Upper lobe of left lung (tissue), 6 donors: ENCODE measurements around the gene PIGQ. TPM values are rescaled to one million over a fixed set of nuclear protein-coding genes. Genes with fewer than 3 reads are reported as not detected.

Source experiments
- ATAC-seq, 2 donors: fragments of 200-7000 bp; cut with Tn5 transposase; one replicate each; pipeline ENCODE4 v1.9.1; 2022; ENCODE audit warnings: mild to moderate bottlenecking in 2 of 2, moderate library complexity in 2 of 2; ENCODE audit not compliant: low FRiP score in 2 of 2
- DNase-seq, 2 donors: peaks; one replicate each; pipeline ENCODE4 v3.0.0-alpha.2; 2019 to 2020
- H3K27ac ChIP-seq, 4 donors: fragments of 200-600 bp; sonication (generic); one replicate each; pipeline ENCODE4 v1.5.1; 2016 to 2019
- H3K27me3 ChIP-seq, 4 donors: fragments of 200-600 bp; sonication (generic); one replicate each; pipeline ENCODE4 v1.5.1; 2017 to 2019
- H3K36me3 ChIP-seq, 4 donors: fragments of 200-600 bp; sonication (generic); one replicate each; pipeline ENCODE4 v1.5.1; 2016 to 2019
- H3K4me1 ChIP-seq, 4 donors: fragments of 200-600 bp; sonication (generic); one replicate each; pipeline ENCODE4 v1.5.1; 2018 to 2019
- H3K4me3 ChIP-seq, 4 donors: fragments of 200-600 bp; sonication (generic); one replicate each; pipeline ENCODE4 v1.5.1; 2017 to 2019; ENCODE audit warnings: mild to moderate bottlenecking in 2 of 4, moderate library complexity in 1 of 4
- H3K9me3 ChIP-seq, 4 donors: fragments of 200-600 bp; sonication (generic); one replicate each; pipeline ENCODE4 v1.5.1; 2018 to 2019
- EP300 ChIP-seq, 4 donors: sonication (generic); formaldehyde crosslinking; IDR thresholded peaks; one replicate each; pipeline ENCODE4 v1.5.1; 2017; ENCODE audit warnings: antibody characterized with exemption in 4 of 4, control low read depth in 2 of 4
- POLR2A ChIP-seq, 4 donors: fragments of 450-650 bp; IDR thresholded peaks; one replicate each; pipeline ENCODE4 v1.5.1; 2016 to 2017; ENCODE audit warnings: antibody characterized with exemption in 4 of 4, mild to moderate bottlenecking in 2 of 4
- POLR2AphosphoS5 ChIP-seq, 2 donors: sonication (generic); formaldehyde crosslinking; IDR thresholded peaks; one replicate each; pipeline ENCODE4 v1.5.1; 2017; ENCODE audit warnings: antibody characterized with exemption in 2 of 2
- WGBS, 2 donors: methylation state at CpG; one replicate each; pipeline ENCODE4 v1.1.5; 2017 to 2018; 5-methylcytosine and 5-hydroxymethylcytosine counted together
- total RNA-seq, 6 donors: library from RNA; depleted of rRNA in 4 of 6; stranded (reverse); fragments of >200 nt in 4 of 6; gene quantifications; one replicate each; pipeline versions ENCODE4 v1.1.0 to v1.2.1, GENCODE V29; 2016 to 2021
- TF ChIP-seq, protein P1 (sequence below), 6 experiments: fragments of 450-650 bp in 4 of 6; fragments of 200-600 bp in 2 of 6; sonication (generic) in 2 of 6; IDR thresholded peaks; one replicate each; pipeline ENCODE4 v1.5.1; 2016 to 2019; ENCODE audit warnings: antibody characterized with exemption in 6 of 6
- donor health status: DM: no; HTN: no; CAD: no; lungs with moderate emphysema.
- donor health status: DM: no; HTN: yes; CAD: no; lungs with severe emphysema.

The PIGQ gene
- total RNA-seq, 6 donors from 2014 or later: 42.7 to 153 (median 79.6) TPM

DNA sequence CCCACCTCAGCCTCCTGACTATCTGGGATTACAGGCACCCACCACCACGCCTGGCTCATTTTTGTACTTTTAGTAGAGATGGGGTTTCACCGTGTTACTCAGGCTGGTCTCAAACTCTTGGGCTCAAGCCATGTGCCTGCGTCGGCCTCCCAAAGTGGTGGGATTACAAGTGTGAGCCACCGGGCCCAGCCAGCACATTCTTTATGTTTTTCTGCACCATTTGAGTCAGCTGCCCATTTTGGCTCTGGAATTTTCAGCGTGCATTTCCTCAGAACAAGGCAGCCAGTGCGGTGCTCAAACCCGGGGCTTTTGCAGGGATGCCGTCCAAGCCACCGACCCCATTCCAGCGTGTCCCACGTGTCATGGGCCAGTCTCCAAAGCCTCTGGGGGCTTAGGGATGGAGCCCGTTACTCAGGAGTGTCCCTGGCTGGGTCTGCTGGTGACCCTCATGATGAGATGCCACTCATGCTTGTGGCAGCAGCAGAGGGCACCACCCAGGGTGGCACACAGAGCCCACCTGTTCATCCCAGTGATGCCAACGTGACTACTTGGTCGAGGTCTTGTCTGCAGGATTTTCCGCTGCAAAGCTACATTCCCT lies 16.4 kb downstream of the PIGQ start:
- Histone ChIP-seq H3K27me3 (no peaks in the 10 kb centered on the region), H3K4me1 (peaks cover 18 to 32% (median 27%) of the 10 kb centered on the region in 4 donors), H3K36me3 (peaks cover 0 to 10% (median 3%) of the 10 kb centered on the region in 4 donors), H3K27ac (no peak overlapping the region), H3K9me3 (no peaks in the 10 kb centered on the region), H3K4me3 (no peak overlapping the region)
- ATAC-seq (no peak), DNase-seq (no peak)
- WGBS, 2 donors: 48 to 51% methylated on average over 9 to 16 of the region's 16 CpGs
- no peak for TF ChIP-seq EP300 (IDR thresholded peaks at IDR 0.05)
- TF ChIP-seq, protein P1, sequence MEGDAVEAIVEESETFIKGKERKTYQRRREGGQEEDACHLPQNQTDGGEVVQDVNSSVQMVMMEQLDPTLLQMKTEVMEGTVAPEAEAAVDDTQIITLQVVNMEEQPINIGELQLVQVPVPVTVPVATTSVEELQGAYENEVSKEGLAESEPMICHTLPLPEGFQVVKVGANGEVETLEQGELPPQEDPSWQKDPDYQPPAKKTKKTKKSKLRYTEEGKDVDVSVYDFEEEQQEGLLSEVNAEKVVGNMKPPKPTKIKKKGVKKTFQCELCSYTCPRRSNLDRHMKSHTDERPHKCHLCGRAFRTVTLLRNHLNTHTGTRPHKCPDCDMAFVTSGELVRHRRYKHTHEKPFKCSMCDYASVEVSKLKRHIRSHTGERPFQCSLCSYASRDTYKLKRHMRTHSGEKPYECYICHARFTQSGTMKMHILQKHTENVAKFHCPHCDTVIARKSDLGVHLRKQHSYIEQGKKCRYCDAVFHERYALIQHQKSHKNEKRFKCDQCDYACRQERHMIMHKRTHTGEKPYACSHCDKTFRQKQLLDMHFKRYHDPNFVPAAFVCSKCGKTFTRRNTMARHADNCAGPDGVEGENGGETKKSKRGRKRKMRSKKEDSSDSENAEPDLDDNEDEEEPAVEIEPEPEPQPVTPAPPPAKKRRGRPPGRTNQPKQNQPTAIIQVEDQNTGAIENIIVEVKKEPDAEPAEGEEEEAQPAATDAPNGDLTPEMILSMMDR (IDR thresholded peaks at IDR 0.05): no peak
- no peak for TF ChIP-seq POLR2AphosphoS5 (IDR thresholded peaks at IDR 0.05)
- TF ChIP-seq POLR2A (IDR thresholded peaks at IDR 0.05): no peak

DNA sequence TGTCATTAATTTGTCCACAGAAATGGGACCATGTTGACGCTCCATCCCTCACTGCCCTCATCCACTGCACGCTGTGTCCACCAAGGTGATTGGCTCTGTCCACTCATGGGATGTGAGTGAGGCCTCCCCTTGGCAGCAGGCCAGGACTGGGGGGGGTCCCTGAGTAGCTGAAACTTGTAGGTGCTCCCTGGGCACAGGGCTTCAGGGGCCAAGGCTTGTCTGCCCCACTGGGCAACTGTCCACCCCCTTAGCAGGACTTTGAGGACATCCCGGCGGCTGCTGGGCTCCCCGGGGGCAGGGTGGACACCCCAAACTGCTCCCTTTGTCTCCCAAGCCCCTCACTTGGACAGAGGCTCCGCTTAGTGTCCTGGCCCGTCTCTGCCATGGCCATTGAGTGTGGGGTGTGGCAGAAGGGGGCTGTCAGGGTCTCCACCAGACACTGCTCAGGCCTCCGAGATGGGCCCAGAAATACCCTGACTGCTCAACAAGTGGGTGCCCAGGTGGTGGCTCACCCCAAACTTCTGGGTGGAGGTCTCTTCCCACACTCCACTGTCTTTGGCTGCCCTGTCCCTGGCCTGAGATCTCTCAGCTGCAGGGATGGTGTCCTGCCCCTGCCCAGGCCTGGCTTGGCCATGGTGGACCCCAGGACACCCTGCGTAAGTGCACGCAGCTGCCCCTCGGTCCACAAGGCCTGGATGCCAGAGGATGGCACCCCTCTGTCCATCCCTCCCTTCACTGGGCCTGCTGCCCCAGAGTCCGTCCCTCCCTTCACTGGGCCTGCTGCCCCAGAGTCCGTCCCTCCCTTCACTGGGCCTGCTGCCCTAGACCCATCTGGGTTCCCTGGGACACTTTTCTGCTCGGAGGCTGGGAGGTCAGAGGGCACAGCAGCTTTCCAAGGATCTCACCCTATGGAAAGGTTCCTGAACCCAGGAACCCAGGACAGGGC lies 17.1 kb downstream of the PIGQ start:
- H3K36me3 ChIP-seq: peaks cover 0 to 8% (median 2%) of the 10 kb centered on the region in 4 donors
- DNase-seq: peak in 1 of 2 donors; percentile 75
- ATAC-seq: no peak
- no peaks in the 10 kb centered on the region for H3K9me3 ChIP-seq
- H3K27ac ChIP-seq: peak overlapping the region in 2 of 4 donors; percentile 13 to 95
- H3K27me3 ChIP-seq: no peaks in the 10 kb centered on the region
- H3K4me3 ChIP-seq: no peak overlapping the region
- H3K4me1 ChIP-seq: peaks cover 21 to 39% (median 34%) of the 10 kb centered on the region in 4 donors
- TF ChIP-seq, protein P1 (IDR thresholded peaks at IDR 0.05): no peak
- TF ChIP-seq POLR2A (IDR thresholded peaks at IDR 0.05): peak in 1 of 4 donors; percentile 10
- WGBS, 2 donors: 78% methylated on average over 2 to 13 of the region's 14 CpGs

DNA sequence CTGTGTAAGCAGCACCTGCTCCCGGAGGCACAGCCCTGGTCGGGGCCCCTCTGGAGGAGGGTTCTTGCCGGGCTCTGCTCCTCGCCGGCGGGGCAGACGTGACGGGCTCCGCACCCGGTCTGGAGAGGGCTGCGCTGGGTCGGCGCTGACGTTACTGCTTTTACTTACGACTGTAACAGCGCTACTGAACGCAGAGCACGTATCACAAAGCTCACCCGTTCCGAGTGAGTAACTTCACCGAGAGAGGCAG lies 18.8 kb downstream of the PIGQ start:
- ATAC-seq (peak in 1 of 2 donors; percentile 0), DNase-seq (peak in 1 of 2 donors; percentile 47)
- Histone ChIP-seq H3K4me1 (peaks cover 38 to 56% (median 51%) of the 10 kb centered on the region in 4 donors), H3K9me3 (no peaks in the 10 kb centered on the region), H3K36me3 (no peaks in the 10 kb centered on the region), H3K4me3 (peak overlapping the region; percentile 46 to 96 (median 82)), H3K27ac (peak overlapping the region; percentile 95 to 98 (median 96)), H3K27me3 (no peaks in the 10 kb centered on the region)
- 1% methylated on average over 10 of the region's 21 CpGs; no CpG with 5 or more reads in 1 of the 2 donors for WGBS, 2 donors
- TF ChIP-seq EP300 (IDR thresholded peaks at IDR 0.05) (no peak), POLR2A (IDR thresholded peaks at IDR 0.05) (no peak), POLR2AphosphoS5 (IDR thresholded peaks at IDR 0.05) (no peak)
- TF ChIP-seq, protein P1 (IDR thresholded peaks at IDR 0.05): no peak

DNA sequence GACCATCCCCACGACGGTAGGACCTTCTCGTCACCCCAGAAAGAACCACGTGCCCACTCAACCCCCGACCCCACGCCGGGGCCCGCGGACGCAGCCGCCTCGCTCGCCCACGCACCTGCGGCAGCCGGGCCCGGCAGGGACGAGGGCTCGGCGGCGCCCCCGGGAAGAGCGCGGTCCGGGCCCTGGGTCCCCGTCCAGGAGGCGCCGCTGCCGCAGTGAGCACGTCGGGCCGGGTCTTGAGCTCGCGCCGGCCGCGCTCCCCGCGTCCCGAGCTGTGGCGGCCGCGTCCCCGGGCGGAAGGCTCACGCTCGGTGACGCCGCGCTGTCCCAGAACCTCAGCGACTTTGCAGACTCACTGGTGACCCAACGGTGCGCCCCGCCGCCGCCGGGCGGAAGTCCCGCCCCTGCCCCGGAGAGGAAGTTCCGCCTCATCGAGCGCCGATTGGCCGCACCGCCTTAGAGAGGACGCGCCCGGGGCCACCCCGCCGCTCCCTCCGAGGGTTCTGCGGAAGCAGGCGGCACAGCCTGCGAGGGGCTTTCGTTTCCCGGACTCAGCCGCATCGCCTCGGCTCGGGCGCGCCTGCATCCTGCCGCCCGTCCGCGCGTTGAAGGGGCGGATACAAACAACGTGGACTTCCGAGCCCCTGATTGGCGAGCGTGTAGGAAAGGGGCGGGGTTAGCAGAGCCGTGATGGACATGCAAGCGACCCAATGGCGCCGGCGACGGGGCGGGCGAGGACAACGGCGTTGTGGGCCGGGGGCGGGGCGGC lies 19.3 kb downstream of the PIGQ start:
- H3K27me3 ChIP-seq: no peaks in the 10 kb centered on the region
- H3K36me3 ChIP-seq: no peaks in the 10 kb centered on the region
- H3K27ac ChIP-seq: peak overlapping the region; percentile 95 to 98 (median 96)
- H3K4me3 ChIP-seq: peak overlapping the region; percentile 46 to 96 (median 82)
- TF ChIP-seq POLR2A (IDR thresholded peaks at IDR 0.05) (peak in 3 of 4 donors; percentile 89 to 97 (median 96)), POLR2AphosphoS5 (IDR thresholded peaks at IDR 0.05) (peak; percentile 85 to 90), EP300 (IDR thresholded peaks at IDR 0.05) (peak in 1 of 4 donors; percentile 18)
- TF ChIP-seq, protein P1 (IDR thresholded peaks at IDR 0.05): peak in 3 of 6 experiments; percentile 22 to 30 (median 24)
- no peaks in the 10 kb centered on the region for H3K9me3 ChIP-seq
- WGBS, 2 donors: 0 to 3% methylated on average over 13 to 66 of the region's 107 CpGs
- ATAC-seq (peak; percentile 93 to 95), DNase-seq (peak; percentile 96 to 100)
- H3K4me1 ChIP-seq: peaks cover 43 to 61% (median 56%) of the 10 kb centered on the region in 4 donors
